ENCODE data around the gene SBK2. TPM values are rescaled to one million over a fixed set of nuclear protein-coding genes. Genes with fewer than 3 reads are reported as not detected.

Gene SBK2
- total and polyA plus RNA-seq, 5 donors = 205 to 239 (median 210) TPM

DNA sequence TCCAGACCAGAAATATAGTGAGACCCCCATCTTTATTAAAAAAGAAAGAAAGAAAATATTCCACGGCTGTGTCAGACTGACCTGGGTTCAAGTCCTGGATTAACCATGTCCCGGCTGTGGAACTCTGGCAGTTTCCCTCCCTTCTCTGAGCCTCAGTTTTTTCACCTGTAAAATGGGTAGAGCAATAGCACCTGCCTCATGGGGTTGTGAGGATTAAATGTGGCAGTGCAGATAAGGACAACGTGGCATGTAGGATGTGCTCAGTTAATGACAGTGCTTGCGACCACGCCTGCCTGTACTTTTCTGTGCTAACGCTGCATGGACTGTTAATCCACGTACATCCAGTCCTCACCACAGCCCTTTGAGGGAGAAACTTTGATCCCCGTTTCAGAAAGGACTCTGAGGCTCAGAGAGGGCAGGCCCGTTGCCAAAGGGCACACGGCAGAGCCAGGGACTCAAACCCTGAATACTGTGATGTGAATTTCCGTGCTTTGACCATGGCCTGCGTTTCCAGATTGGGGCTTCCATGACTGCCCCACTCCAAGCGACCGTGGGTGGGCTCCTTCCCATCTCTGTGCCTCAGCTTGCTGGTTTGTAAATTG is 16.1 kb downstream of the SBK2 start:
- intact Hi-C loops (cut with DNase I) = no loop called here
- WGBS = 78% methylated on average over 14 of the region's 14 CpGs
- no peaks in the 10 kb centered on the region for H3K27me3 ChIP-seq (ENCODE audit: control insufficient read depth, insufficient read depth)
- no peak overlapping the region for H3K4me3 ChIP-seq (ENCODE audit: low read length)
- ATAC-seq (no peak), DNase-seq (peak in 1 of 3 donors; percentile 27)
- H3K9me3 ChIP-seq (ENCODE audit: control insufficient read depth, low read length) = no peaks in the 10 kb centered on the region
- H3K27ac ChIP-seq (ENCODE audit: low read length) = no peak overlapping the region
- H3K4me1 ChIP-seq (ENCODE audit: control insufficient read depth, insufficient read depth, low read length) = peaks cover 11% of the 10 kb centered on the region

DNA sequence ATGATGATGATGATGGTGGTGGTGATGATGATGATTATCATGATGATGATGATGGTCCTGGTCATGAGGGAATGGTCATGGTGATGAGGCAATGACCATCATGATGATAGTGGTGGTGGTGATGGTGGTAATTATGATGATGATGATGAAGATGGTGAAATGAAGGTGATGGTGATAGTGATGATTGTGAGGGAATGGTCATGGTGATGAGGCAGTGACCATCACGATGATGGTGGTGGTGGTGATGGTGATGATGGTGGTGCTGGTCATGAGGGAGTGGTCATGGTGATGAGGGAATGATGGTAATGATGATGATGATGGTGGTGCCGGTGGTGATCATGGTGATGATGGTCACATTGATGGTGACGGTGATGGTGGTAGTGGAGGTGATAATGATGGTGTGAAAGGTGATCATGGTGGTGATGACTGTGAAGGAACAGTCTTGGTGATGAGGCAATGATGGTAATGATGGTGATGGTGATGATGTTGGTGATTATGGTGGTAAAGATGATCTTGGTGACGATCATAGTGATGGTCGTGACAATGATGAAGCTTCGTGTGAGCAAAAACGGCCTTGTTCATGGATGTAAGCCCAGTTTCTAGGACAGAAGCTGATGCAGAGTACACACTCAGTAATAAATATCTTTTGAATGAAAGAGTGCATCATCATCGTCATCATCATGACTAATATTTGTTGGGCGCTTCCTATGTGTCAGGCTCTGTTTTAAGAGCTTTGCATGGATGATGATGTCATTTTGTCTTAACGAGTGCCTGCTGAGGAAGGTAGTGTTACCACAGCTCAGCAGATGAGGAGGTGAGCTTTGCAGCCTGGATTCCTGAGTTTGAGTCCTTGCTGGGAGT is 17.3 kb downstream of the SBK2 start:
- 87% methylated on average over 10 of the region's 10 CpGs for WGBS
- no peak overlapping the region for H3K4me3 ChIP-seq (ENCODE audit: low read length)
- no peaks in the 10 kb centered on the region for H3K27me3 ChIP-seq (ENCODE audit: control insufficient read depth, insufficient read depth)
- intact Hi-C loops (cut with DNase I) = loop anchor here (5.0 to 10.0 kb wide), 5 partner anchors 63 to 115 kb away; partner anchors contain the start of genes ZNF865 (in 3 of the 4), FIZ1 (in 1 of the 4), ZNF524 (in 1 of the 4) and ZNF579 (in 1 of the 4)
- no peaks in the 10 kb centered on the region for H3K9me3 ChIP-seq (ENCODE audit: control insufficient read depth, low read length)
- DNase-seq (no peak), ATAC-seq (no peak)
- peaks cover 8% of the 10 kb centered on the region for H3K4me1 ChIP-seq (ENCODE audit: control insufficient read depth, insufficient read depth, low read length)
- H3K27ac ChIP-seq (ENCODE audit: low read length) = no peak overlapping the region

DNA sequence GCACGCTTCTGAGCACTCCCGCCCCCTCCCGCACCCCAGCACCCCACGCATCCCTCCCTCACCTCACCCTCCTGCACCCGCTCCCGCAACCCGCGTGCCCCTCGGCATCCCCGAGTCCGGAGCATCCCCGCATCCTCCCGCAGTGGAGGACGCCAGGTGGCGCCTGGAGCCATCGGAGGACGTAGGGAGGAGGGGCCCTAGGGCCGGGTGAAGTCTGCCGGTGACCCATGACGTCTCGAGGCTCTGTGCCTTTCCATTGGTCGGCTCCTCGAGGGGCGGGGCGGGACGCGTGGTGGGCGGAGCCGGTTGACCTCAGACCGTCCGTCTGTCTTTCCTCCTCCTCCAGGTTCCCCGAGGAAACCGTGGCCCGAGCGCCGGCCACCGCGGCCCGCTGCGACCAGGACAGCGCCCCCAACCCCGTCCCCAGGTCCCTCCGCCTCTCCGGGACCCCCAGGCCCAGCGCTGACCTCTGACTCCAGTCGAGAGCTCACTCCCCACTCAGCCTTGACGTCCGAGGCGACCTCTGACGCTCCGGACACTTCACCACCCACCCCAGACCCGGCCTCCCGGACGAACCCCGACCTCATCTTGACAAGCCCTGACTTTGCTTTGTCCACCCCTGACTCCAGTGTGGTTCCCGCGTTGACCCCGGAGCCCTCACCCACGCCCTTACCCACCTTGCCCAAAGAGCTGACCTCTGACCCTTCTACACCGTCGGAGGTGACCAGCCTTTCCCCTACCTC is 19.9 kb downstream of the SBK2 start:
- Histone ChIP-seq H3K27me3 (ENCODE audit: control insufficient read depth, insufficient read depth) (no peaks in the 10 kb centered on the region), H3K27ac (ENCODE audit: low read length) (peak overlapping the region; percentile 86), H3K4me1 (ENCODE audit: control insufficient read depth, insufficient read depth, low read length) (peaks cover 8% of the 10 kb centered on the region), H3K4me3 (ENCODE audit: low read length) (peak overlapping the region; percentile 42), H3K9me3 (ENCODE audit: control insufficient read depth, low read length) (no peaks in the 10 kb centered on the region)
- 9% methylated on average over 61 of the region's 61 CpGs for WGBS
- DNase-seq (peak; percentile 94 to 98 (median 97)), ATAC-seq (peak; percentile 98)
- intact Hi-C loops (cut with DNase I) = loop anchor here (5.0 to 10.0 kb wide), 5 partner anchors 65 to 118 kb away; partner anchors contain the start of genes ZNF865 (in 3 of the 4), FIZ1 (in 1 of the 4), ZNF524 (in 1 of the 4) and ZNF579 (in 1 of the 4)

DNA sequence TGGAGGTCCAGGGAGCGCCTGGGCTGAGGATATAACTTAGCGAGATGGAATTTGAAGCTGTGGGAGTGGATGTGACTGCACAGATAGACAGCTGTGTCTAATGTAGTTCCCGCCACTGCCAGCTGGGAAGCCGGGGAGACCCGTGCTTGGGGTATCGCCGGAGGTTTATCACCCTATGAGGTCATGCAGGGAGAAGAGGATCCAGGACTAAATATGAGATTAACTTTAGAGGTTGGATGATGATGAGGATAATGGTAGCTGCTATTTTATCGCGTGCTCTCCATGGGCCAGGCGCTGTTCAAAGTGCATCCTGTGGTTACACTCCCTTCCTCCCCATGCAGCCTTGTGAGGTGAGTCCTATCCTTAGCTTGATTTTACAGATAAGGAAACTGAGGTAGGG is 28.8 kb downstream of the SBK2 start:
- no peak overlapping the region for H3K4me3 ChIP-seq (ENCODE audit: low read length)
- DNase-seq (peak in 1 of 3 donors; percentile 26), ATAC-seq (no peak)
- no peaks in the 10 kb centered on the region for H3K27me3 ChIP-seq (ENCODE audit: control insufficient read depth, insufficient read depth)
- WGBS = 73% methylated on average over 10 of the region's 10 CpGs
- no peak overlapping the region for H3K27ac ChIP-seq (ENCODE audit: low read length)
- intact Hi-C loops (cut with DNase I) = loop anchor here in 2 of 4 donors (5.0 to 10.0 kb wide), 2 partner anchors 363 to 371 kb away; partner anchors contain the start of gene TNNT1 (in 1 of the 2)
- H3K9me3 ChIP-seq (ENCODE audit: control insufficient read depth, low read length) = no peaks in the 10 kb centered on the region
- no peaks in the 10 kb centered on the region for H3K4me1 ChIP-seq (ENCODE audit: control insufficient read depth, insufficient read depth, low read length)

DNA sequence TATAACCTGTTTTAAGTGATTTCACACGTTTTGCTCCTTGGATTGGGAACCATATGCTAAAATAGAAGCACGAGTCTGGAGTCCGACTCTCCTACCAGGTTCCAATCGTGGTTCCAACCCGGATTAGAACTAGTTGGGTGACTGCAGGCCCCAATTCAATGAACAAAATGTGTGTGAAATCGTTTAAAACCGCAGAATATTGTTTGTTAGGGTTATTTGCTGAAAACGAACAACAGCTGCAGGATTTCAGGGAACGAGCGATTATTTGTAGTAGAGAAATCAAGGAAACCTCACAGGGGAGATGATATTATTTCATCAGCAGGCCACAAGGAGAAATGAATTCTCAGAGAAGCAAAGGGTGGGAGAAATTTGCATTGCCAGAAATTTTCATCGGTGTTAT is 32.0 kb downstream of the SBK2 start:
- Histone ChIP-seq H3K27me3 (ENCODE audit: control insufficient read depth, insufficient read depth) (no peaks in the 10 kb centered on the region), H3K4me3 (ENCODE audit: low read length) (no peak overlapping the region), H3K9me3 (ENCODE audit: control insufficient read depth, low read length) (no peaks in the 10 kb centered on the region), H3K4me1 (ENCODE audit: control insufficient read depth, insufficient read depth, low read length) (no peaks in the 10 kb centered on the region), H3K27ac (ENCODE audit: low read length) (no peak overlapping the region)
- 89% methylated on average over 11 of the region's 11 CpGs for WGBS
- intact Hi-C loops (cut with DNase I) = loop anchor here (2.0 to 10.0 kb wide), 4 partner anchors 36 to 368 kb away; partner anchors contain the start of gene TNNT1 (in 1 of the 4)
- DNase-seq = no peak
- no peak for ATAC-seq

DNA sequence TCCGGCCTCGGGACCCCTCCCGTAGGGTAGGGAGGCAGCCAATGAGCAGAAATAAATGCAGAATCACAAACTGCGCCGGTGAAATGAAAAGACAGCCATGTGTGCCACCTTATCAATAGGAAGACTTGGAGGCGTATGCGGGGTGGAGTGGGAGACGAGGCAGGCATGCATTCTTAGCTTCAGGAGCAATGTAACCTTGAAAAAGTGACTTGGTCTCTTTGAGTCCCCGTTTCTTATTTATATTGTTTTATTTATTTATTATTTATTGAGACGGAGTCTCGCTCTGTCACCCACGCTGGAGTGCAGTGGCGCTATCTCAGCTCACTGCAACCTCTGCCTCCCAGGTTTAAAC is 32.7 kb downstream of the SBK2 start:
- no peaks in the 10 kb centered on the region for H3K4me1 ChIP-seq (ENCODE audit: control insufficient read depth, insufficient read depth, low read length)
- H3K27me3 ChIP-seq (ENCODE audit: control insufficient read depth, insufficient read depth) = no peaks in the 10 kb centered on the region
- H3K27ac ChIP-seq (ENCODE audit: low read length) = no peak overlapping the region
- DNase-seq (no peak), ATAC-seq (no peak)
- intact Hi-C loops (cut with DNase I) = loop anchor here (2.0 to 10.0 kb wide), 3 partner anchors 35 to 359 kb away; partner anchors contain the start of gene TNNT1 (in 1 of the 4)
- no peak overlapping the region for H3K4me3 ChIP-seq (ENCODE audit: low read length)
- no peaks in the 10 kb centered on the region for H3K9me3 ChIP-seq (ENCODE audit: control insufficient read depth, low read length)
- WGBS = 39% methylated on average over 13 of the region's 13 CpGs

DNA sequence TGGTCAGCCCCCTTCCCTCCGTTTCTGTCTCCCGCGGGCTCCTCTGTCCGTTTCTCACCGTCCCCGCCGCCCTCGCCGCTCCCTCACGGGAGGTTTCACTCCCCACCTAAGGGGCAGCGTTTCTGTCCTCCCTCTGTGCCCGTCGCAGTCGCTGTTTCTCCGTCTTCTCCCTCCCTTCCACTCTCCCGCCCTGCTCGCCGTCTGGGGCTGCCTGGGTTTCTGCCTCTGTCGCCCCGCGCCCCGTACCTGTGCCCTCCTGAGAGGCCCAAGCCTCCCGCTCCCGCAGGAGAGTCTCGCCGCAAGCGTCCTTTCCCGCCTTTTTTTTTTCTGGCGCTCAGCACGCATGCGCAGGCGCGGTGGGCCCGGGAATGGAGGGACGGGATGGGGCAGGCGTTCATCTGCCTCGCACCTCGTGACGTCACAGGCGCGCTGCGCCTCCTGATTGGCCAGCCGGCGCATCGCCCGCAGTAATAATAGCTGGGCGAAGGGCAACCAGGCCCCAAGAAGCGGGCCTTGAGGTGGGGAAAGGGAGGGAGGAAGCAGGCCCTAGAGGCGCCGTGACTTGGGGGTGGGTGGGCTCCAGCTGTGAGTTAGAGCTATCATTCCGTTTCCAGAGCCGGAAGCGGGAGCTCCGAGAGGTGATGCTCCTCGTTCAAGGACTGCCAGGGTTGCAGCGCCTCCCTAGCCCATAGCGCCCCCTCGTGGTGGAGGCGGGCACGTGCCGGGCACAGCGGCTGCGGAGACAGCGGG is 33.3 kb downstream of the SBK2 start:
- WGBS = 12% methylated on average over 64 of the region's 64 CpGs
- ATAC-seq (peak; percentile 97), DNase-seq (peak; percentile 95 to 98 (median 98))
- Histone ChIP-seq H3K9me3 (ENCODE audit: control insufficient read depth, low read length) (no peaks in the 10 kb centered on the region), H3K4me3 (ENCODE audit: low read length) (peak overlapping the region; percentile 31), H3K4me1 (ENCODE audit: control insufficient read depth, insufficient read depth, low read length) (no peaks in the 10 kb centered on the region), H3K27me3 (ENCODE audit: control insufficient read depth, insufficient read depth) (no peaks in the 10 kb centered on the region), H3K27ac (ENCODE audit: low read length) (peak overlapping the region; percentile 48)
- intact Hi-C loops (cut with DNase I) = loop anchor here (2.0 to 10.0 kb wide), 3 partner anchors 35 to 359 kb away; partner anchors contain the start of gene TNNT1 (in 1 of the 4)

DNA sequence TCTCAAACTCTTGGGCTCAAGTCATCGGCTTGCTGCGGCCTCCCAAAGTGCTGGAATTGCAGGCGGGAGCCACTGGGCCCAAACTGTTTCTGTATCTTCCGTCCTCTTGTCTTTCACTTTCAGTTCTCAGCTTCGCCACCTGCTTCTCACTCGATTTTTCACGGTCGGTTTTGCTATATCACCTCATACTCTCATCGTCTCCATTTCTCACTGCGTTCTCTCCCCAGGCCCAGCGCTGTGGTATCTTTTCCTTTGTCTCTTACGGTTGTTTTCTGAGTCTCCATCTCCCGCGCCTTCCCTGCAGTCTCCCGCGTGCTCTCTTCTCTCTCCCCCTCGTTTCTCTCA is 33.8 kb downstream of the SBK2 start:
- Histone ChIP-seq H3K4me3 (ENCODE audit: low read length) (no peak overlapping the region), H3K27me3 (ENCODE audit: control insufficient read depth, insufficient read depth) (no peaks in the 10 kb centered on the region), H3K4me1 (ENCODE audit: control insufficient read depth, insufficient read depth, low read length) (no peaks in the 10 kb centered on the region), H3K9me3 (ENCODE audit: control insufficient read depth, low read length) (no peaks in the 10 kb centered on the region), H3K27ac (ENCODE audit: low read length) (no peak overlapping the region)
- intact Hi-C loops (cut with DNase I) = loop anchor here in 3 of 4 donors (5.0 to 10.0 kb wide), 2 partner anchors 36 to 358 kb away; partner anchors contain the start of gene TNNT1 (in 1 of the 3)
- no peak for ATAC-seq
- DNase-seq = peak in 1 of 3 donors; percentile 42
- WGBS = 82% methylated on average over 17 of the region's 17 CpGs

DNA sequence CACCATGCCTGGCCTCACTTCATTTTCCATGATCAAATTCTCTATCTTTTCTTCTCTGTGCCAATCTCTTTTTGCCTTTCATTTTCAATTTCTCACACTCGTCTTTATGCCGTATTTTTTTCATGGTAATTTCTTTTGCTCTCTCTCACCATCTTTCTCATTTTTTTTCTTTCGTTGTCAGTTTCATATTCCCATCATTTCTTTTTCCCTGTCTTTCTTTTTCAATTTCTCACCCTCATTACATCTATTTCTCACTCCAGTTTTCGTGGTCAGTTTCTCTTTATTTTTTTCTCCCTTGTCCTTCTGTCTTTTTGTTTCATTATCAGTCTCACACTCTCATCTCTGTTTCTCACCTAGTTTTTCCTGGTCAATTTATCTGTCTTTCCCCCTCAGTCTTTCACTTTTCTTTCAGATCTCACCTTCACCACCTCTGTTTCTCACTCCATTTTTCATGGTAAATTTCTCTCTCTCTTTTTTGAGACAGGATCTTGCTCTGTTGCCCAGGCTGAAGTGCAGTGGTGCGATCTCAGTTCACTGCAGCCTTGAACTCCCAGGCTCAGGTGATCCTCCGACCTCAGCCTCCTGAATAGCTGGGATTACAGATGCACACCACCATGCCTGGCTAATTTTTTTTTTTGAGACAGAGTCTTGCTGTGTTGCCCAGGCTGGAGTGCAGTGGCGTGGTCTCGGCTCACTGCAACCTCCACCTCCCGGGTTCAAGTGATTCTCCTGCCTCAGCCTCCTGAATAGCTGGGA is 34.6 kb downstream of the SBK2 start:
- Histone ChIP-seq H3K4me3 (ENCODE audit: low read length) (no peak overlapping the region), H3K9me3 (ENCODE audit: control insufficient read depth, low read length) (no peaks in the 10 kb centered on the region), H3K27ac (ENCODE audit: low read length) (no peak overlapping the region), H3K27me3 (ENCODE audit: control insufficient read depth, insufficient read depth) (no peaks in the 10 kb centered on the region), H3K4me1 (ENCODE audit: control insufficient read depth, insufficient read depth, low read length) (no peaks in the 10 kb centered on the region)
- no peak for DNase-seq
- WGBS = 92% methylated on average over 9 of the region's 9 CpGs
- intact Hi-C loops (cut with DNase I) = loop anchor here in 3 of 4 donors (5.0 to 10.0 kb wide), 2 partner anchors 35 to 358 kb away; partner anchors contain the start of gene TNNT1 (in 1 of the 3)
- ATAC-seq = no peak

All from right cardiac atrium (tissue), 5 donors.